ENCODE measurements around the gene DDAH1. TPM values are rescaled to one million over a fixed set of nuclear protein-coding genes. Genes with fewer than 3 reads are reported as not detected.
"Not testable (repeated sequence)": the region's sequence is repeated elsewhere in the genome, so short reads cannot be mapped to it uniquely, and the experiment has no call there.

The DDAH1 gene
- total RNA-seq = 10 to 100 TPM; 11.5 to 26.3 (median 14.4) TPM
- polyA plus RNA-seq = 10 to 100 TPM; 25.2 to 43.2 (median 32.4) TPM

DNA sequence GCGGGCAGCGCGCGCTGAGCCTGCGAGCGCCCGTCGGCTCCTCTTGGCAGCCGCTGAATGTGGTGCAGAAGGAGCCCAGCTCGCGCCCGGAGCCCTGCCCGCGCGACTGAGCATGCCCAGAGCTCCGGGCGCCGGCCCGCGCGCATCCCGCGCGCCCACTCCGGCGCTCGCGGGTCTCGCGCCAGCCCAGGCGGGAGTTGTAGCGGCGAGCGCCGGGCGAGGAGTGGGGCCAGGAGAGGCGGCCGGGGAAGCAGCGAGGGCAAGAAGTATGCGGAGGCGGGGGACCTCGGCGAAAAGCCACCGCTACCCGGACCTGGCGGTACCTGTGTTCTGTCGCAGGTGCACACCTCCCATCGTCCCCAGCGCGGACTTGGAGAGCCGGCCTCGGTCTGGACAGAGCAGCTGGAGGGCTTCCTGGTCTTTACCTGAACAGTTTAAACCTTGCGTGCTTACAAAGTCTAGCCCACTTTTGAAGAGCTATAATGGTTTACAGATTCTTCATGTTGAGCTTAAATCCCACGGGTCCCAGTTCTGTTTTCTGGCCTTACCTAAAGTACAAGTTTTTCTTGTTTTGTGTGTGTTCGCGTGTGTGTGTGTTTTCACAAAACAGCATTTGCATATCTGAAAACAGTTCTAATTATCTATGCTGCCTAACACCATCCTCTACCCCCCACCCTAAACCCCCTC, at the start of gene DDAH1:
TSS of gene DDAH1 (minus strand) at position 61 of the 687 bp plus-strand sequence. CDS start 114 bp downstream, outside the sequence.
- Histone ChIP-seq H3K36me3 (no peaks in the 10 kb centered on the region), H3K9me3 (no peaks in the 10 kb centered on the region), H3K27me3 (no peaks in the 10 kb centered on the region), H3K4me1 (peaks cover 0 to 28% (median 21%) of the 10 kb centered on the region in 4 donors), H3K27ac (peak within 1 kb of the TSS; percentile 67 to 83 (median 76)), H3K4me3 (peak within 1 kb of the TSS; percentile 53 to 79 (median 72))
- intact Hi-C loops (cut with DNase I) = loop anchor here (2.0 kb wide), 2 partner anchors 116 to 156 kb away; partner anchors contain the start of gene CCN1
- DNase-seq = peak; percentile 74
- 1 to 3% methylated on average over 56 of the region's 56 CpGs for WGBS, 2 donors
- no peak for TF ChIP-seq POLR2A (IDR thresholded peaks at IDR 0.05)
- TF ChIP-seq CTCF (IDR thresholded peaks at IDR 0.05) = no peak
- no peak for TF ChIP-seq EP300 (IDR thresholded peaks at IDR 0.05)
- no peak for TF ChIP-seq POLR2AphosphoS5 (IDR thresholded peaks at IDR 0.05)

DNA sequence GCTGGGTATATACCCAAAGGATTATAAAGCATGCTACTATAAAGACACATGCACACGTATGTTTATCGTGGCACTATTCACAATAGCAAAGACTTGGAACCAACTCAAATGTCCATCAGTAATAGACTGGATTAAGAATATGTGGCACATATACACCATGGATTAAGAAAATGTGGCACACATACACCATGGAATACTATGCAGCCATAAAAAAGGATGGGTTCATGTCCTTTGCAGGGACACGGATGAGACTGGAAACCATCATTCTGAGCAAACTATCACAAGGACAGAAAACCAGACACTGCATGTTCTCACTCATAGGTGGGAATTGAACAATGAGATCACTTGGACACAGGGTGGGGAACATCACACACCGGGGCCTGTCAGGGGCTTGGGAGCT, 49.0 kb upstream of the DDAH1 start:
- H3K36me3 ChIP-seq; H3K27ac ChIP-seq; H3K4me3 ChIP-seq; H3K9me3 ChIP-seq; intact Hi-C loops (cut with DNase I); DNase-seq; H3K27me3 ChIP-seq; H3K4me1 ChIP-seq: not testable (repeated sequence)
- WGBS, 2 donors = 92 to 94% methylated on average over 4 of the region's 4 CpGs

DNA sequence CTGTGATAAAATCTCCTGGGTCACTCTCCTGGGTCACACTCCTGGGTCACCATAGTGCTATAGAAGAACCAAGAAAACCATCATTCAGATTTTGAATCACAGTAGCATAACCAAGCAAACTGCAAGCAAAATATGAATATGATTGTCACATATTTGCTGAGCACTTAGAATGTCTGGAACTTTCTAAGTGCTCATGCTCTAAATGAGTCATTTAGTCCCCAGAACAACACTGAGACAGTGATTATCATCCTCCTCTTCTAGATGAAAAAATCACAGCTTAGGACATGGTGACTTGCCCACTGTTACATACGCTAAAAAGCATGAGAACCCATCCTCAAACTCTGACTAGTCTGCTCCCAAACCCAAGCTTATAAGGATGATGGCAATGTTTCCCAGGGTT, 39.5 kb upstream of the DDAH1 start:
- no peak overlapping the region for H3K27ac ChIP-seq
- no peaks in the 10 kb centered on the region for H3K27me3 ChIP-seq
- intact Hi-C loops (cut with DNase I) = no loop called here
- no peaks in the 10 kb centered on the region for H3K36me3 ChIP-seq
- no peak overlapping the region for H3K4me3 ChIP-seq
- no peaks in the 10 kb centered on the region for H3K9me3 ChIP-seq
- WGBS, 2 donors = 93 to 96% methylated on average over 1 of the region's 1 CpG
- peaks cover 0 to 8% (median 2%) of the 10 kb centered on the region in 4 donors for H3K4me1 ChIP-seq
- DNase-seq = no peak
- TF ChIP-seq CTCF (IDR thresholded peaks at IDR 0.05) = no peak
- TF ChIP-seq POLR2AphosphoS5 (IDR thresholded peaks at IDR 0.05) = no peak
- no peak for TF ChIP-seq EP300 (IDR thresholded peaks at IDR 0.05)
- no peak for TF ChIP-seq POLR2A (IDR thresholded peaks at IDR 0.05)

GRCh38 chr1:85502625-85503083, 37.7 kb upstream of the DDAH1 start:
- DNase-seq = peak; percentile 73
- 40 to 52% methylated on average over 3 of the region's 3 CpGs for WGBS, 2 donors
- Histone ChIP-seq H3K36me3 (no peaks in the 10 kb centered on the region), H3K27me3 (no peaks in the 10 kb centered on the region), H3K4me3 (no peak overlapping the region), H3K27ac (peak overlapping the region in 1 of 4 donors; percentile 24), H3K9me3 (no peaks in the 10 kb centered on the region), H3K4me1 (peaks cover 0 to 8% (median 2%) of the 10 kb centered on the region in 4 donors)
- intact Hi-C loops (cut with DNase I) = loop anchor here (2.0 kb wide), 1 partner anchor 194 kb away; no protein-coding TSS in a partner anchor
- no peak for TF ChIP-seq POLR2A (IDR thresholded peaks at IDR 0.05)
- peak in 3 of 4 experiments; percentile 41 to 53 (median 46) for TF ChIP-seq CTCF (IDR thresholded peaks at IDR 0.05)

- Histone ChIP-seq H3K27me3 (no peaks in the 10 kb centered on the region), H3K4me3 (no peak overlapping the region), H3K9me3 (no peaks in the 10 kb centered on the region), H3K4me1 (peaks cover 0 to 11% (median 3%) of the 10 kb centered on the region in 4 donors), H3K27ac (peak overlapping the region in 1 of 4 donors; percentile 24), H3K36me3 (no peaks in the 10 kb centered on the region)
- 22 to 56% methylated on average over 4 of the region's 4 CpGs for WGBS, 2 donors
- DNase-seq = no peak
- no peak for TF ChIP-seq CTCF (IDR thresholded peaks at IDR 0.05)
- TF ChIP-seq POLR2A (IDR thresholded peaks at IDR 0.05) = no peak
- no peak for TF ChIP-seq POLR2AphosphoS5 (IDR thresholded peaks at IDR 0.05)
- TF ChIP-seq EP300 (IDR thresholded peaks at IDR 0.05) = no peak
- intact Hi-C loops (cut with DNase I) = loop anchor here (2.0 kb wide), 1 partner anchor 193 kb away; no protein-coding TSS in a partner anchor
Measured at GRCh38 chr1:85502171-85502570, 37.2 kb upstream of the DDAH1 start.

Measured in sigmoid colon (tissue), 7 donors.